ENCODE results near the gene IGSF23.

IGSF23 gene, protein sequence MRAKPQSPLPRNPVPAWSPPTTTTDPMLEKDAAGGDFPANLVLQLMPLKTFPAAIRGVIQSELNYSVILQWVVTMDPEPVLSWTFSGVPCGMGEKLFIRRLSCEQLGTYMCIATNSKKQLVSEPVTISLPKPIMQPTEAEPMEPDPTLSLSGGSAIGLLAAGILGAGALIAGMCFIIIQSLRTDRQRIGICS

GRCh38 chr19:44613295-44614178 lies at the start of gene IGSF23:
Gene IGSF23, plus strand, starts transcription at chr19:44613563. Its CDS starts 83 bp downstream, at chr19:44613646.
- no peak for DNase-seq (ENCODE audit: low read depth in 1 of 2, low spot score in 1 of 2)

- no peak for DNase-seq (ENCODE audit: low read depth in 1 of 2, low spot score in 1 of 2)
These were observed 46.4 kb upstream of the IGSF23 start for GRCh38 chr19:44566984-44567383.

- DNase-seq (ENCODE audit: low read depth in 1 of 2, low spot score in 1 of 2): no peak
These were observed 45.6 kb upstream of the IGSF23 start for GRCh38 chr19:44567745-44568144.

- DNase-seq (ENCODE audit: low read depth in 1 of 2, low spot score in 1 of 2): no peak
These were observed 42.8 kb upstream of the IGSF23 start for GRCh38 chr19:44570603-44570983.

DNA sequence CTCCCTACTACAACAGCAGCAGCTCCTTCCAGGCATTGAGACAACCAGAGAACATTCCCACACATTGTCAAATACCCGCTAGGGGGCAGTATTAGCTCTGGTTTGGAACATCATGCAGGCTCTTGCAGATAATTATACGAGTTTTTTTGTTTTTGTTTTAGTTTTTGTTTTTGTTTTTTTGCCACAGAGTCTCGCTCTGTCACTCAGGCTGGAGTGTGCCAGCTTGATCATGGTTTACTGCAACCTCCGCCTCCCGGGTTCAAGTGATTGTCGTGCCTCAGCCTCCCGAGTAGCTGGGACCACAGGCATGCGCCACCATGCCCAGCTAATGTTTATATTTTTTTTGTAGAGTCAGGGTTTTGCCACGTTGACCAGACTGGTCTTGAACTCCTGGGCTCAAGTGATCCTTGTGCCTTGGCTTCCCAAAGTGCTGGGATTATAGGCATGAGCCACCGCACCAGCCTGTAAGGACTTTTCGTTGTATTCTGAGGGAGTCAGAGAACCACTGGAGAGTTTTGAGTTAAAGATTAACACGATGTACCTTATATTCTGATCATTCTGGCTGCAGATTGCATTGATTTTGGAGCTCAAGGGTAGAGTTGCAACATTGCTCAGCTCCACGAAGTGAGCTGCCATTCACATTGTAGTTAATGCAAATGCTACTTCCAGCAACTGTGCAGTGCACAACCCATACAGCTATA lies 42.2 kb upstream of the IGSF23 start:
- DNase-seq (ENCODE audit: low read depth in 1 of 2, low spot score in 1 of 2): no peak

DNA sequence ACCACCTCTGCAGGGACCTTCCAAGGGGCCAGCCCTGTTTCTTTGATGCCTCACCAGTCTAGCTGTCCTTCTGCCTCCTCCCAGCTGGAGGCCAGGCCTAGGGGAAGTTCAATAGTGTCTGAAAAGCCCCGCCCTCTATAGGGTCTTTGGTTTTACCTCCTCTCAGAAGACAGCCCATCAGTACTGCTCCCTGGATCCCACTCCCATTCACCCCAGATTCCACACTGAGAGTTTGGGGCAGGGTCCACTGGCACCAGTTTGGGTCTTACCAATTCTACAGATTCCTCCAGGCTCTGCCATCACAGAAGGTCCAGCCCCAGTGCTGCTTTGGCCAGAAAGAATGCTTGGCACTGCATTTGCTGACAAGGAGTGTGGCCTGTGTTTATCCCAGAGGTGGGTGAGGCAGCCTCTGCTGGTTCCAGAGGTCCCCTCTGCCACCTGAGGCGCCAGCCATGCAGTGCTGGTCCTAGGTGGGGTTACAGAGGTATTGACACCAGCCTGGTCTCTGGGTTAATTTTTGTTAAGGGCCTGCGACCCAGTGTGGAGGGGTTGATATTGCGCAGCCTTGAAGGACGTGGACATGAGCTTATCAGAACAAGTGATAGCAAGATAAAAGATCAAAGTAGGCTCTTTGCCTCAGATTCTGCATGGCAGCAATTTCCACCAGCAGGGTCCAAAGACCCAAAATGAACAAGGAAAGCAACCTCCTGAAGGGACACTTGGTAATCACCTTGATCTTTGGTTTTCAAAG lies 41.4 kb upstream of the IGSF23 start:
- DNase-seq (ENCODE audit: low read depth in 1 of 2, low spot score in 1 of 2): no peak

GRCh38 chr19:44572581-44572900 lies 40.8 kb upstream of the IGSF23 start:
- no peak for DNase-seq (ENCODE audit: low read depth in 1 of 2, low spot score in 1 of 2)

- DNase-seq (ENCODE audit: low read depth in 1 of 2, low spot score in 1 of 2): no peak
These were observed 40.2 kb upstream of the IGSF23 start for GRCh38 chr19:44573183-44573582.

- no peak for DNase-seq (ENCODE audit: low read depth in 1 of 2, low spot score in 1 of 2)
These were observed 39.7 kb upstream of the IGSF23 start for GRCh38 chr19:44573627-44574026.

GRCh38 chr19:44574186-44574950 lies 39.0 kb upstream of the IGSF23 start:
- no peak for DNase-seq (ENCODE audit: low read depth in 1 of 2, low spot score in 1 of 2)

- no peak for DNase-seq (ENCODE audit: low read depth in 1 of 2, low spot score in 1 of 2)
These were observed 38.2 kb upstream of the IGSF23 start for GRCh38 chr19:44575116-44575700.

- no peak for DNase-seq (ENCODE audit: low read depth in 1 of 2, low spot score in 1 of 2)
These were observed 36.4 kb upstream of the IGSF23 start for GRCh38 chr19:44576843-44577565.

- no peak for DNase-seq (ENCODE audit: low read depth in 1 of 2, low spot score in 1 of 2)
These were observed 35.8 kb upstream of the IGSF23 start for GRCh38 chr19:44577566-44577874.

DNA sequence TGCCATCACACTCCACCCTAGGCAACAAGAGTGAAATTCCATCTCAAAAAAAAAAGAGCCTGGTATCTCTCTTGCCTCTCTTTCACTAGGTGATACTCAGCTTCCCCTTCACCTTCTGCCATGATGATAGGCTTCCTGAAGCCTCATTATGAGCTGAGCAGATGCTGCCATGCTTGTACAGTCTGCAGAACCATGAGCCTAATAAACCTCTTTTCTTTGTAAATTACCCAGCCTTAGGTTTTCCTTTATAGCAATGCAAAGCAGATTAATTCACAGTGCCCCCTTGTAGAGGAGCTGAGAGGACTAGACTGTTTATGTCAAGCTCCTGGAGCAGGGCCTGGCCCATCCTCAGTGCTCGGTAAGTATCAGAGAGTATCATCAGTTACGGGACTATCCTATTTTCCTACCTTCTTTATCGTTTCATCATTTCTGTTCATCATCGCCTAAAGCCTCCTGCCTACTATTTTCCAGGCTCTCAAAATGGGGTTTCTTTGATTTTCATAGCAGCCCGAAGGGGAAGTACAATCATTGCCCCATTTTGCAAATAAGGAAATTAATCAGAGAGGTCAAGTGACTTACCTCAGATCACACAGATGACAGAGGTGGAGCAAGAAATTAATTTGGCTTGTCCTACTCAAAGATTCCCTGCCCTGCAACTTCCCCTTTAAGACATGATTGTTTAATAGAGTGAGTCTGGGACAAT lies 33.5 kb upstream of the IGSF23 start:
- no peak for DNase-seq (ENCODE audit: low read depth in 1 of 2, low spot score in 1 of 2)

GRCh38 chr19:44580366-44580895 lies 32.9 kb upstream of the IGSF23 start:
- no peak for DNase-seq (ENCODE audit: low read depth in 1 of 2, low spot score in 1 of 2)

- DNase-seq (ENCODE audit: low read depth in 1 of 2, low spot score in 1 of 2): no peak
These were observed 32.1 kb upstream of the IGSF23 start for GRCh38 chr19:44581288-44581687.

DNA sequence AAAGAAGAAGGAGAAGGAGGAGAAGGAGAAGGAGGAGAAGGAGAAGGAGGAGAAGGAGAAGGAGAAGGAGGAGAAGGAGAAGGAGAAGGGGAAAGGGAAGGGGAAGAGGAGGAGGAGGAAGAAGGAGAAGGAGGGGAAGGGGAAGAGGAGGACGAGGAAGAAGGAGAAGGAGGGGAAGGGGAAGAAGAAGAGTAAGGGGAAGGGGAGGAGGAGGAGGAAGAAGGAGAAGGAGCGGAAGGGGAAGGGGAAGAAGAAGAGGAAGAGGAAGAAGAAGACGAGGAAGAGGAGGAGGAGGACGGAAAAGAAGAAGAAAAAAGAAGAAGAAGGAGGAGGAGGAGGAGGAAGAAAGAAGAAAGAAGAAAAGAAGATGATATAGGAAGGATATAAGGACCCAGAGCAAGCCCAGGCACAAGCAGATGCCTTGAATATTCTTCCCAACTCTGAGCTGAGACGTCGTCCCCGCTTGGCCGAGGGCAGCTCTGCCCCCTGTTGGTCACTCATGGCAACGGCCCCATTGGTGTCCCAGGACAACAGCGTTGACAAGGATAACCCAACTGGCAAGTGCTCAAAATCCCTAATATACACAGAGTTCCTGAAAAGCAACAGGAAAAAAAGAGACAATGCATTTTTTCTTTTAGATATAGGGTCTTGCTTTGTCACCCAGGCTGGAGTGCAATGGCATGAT lies 30.6 kb upstream of the IGSF23 start:
- no peak for DNase-seq (ENCODE audit: low read depth in 1 of 2, low spot score in 1 of 2)

DNA sequence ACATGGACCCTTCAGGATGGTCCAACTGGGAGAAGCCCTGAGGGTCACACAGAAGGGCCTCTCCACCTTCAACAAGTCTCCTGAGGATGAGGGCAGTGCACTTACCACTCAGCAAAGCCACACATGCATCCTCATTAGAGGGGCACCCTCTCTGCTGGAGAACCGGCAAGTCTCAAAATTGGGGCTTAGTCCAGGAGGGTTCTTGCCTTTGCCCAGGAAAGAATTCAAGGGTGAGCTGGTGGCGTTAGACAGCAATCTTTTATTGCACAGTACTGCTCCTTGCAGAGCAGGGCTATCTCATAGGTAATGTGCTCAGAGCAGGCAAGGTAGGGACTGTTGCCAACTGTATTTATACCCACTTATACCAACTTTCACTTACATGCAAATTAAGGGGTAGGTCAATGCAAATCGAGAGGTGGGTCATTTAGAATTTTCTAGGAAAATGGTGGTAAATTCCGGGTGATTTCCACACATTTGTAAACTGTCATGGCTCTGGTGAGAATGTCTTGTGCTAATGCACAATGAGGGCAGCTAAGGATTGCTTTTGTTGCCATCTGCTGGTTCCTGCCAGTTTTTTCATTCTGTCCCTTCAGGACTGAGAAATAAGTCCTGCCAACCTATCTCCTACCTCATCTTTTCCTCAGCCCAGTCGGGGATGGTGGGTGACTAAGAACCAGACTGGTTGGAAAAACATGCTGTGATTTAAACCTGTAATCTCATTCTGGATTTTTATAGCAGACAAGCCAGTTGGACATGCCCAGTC lies 27.8 kb upstream of the IGSF23 start:
- DNase-seq (ENCODE audit: low read depth in 1 of 2, low spot score in 1 of 2): no peak

Measured in stimulated activated CD4-positive, alpha-beta T cell treated with anti-CD3 and anti-CD28 coated beads, Interleukin-15, amount 100 ng/mL, for 1 hour (primary cell).